Measurements from ENCODE around the gene SLC3A2. TPM values are rescaled to one million over a fixed set of nuclear protein-coding genes. Genes with fewer than 3 reads are reported as not detected.

The SLC3A2 gene
- total and polyA plus RNA-seq, 2 of the 13 experiments (the other 11 are each of a cell fraction or from before 2014, with no cell fraction given), result 213 to 226 TPM

- TF ChIP-seq ZFP36 (IDR thresholded peaks at IDR 0.05; ENCODE audit: borderline replicate concordance, low read depth, low read length, partially characterized antibody) (no peak), JUNB (CRISPR knock-in tag; IDR thresholded peaks at IDR 0.05; ENCODE audit: borderline replicate concordance) (peak; percentile 93), ZNF329 (CRISPR knock-in tag; IDR thresholded peaks at IDR 0.05; ENCODE audit: low read depth) (peak; percentile 90), RBM22 (optimal IDR thresholded peaks at IDR 0.05; ENCODE audit: low read length) (peak; percentile 98), ZNF704 (CRISPR knock-in tag; IDR thresholded peaks at IDR 0.05; ENCODE audit: borderline replicate concordance) (no peak), HNRNPLL (IDR thresholded peaks at IDR 0.05; ENCODE audit: low read depth, low read length, poor library complexity, severe bottlenecking) (peak; percentile 38), ZNF768 (CRISPR knock-in tag; IDR thresholded peaks at IDR 0.05) (no peak; the same call in 1 of the 2 replicates), ZNF782 (CRISPR knock-in tag; IDR thresholded peaks at IDR 0.05; ENCODE audit: borderline replicate concordance) (no peak; the same call in 1 of the 2 replicates), CEBPZ (IDR thresholded peaks at IDR 0.05; ENCODE audit: low read length) (no peak; the same call in 1 of the 2 replicates), GPN1 (CRISPR knock-in tag; IDR thresholded peaks at IDR 0.05; ENCODE audit: borderline replicate concordance) (no peak), THAP11 (CRISPR knock-in tag; IDR thresholded peaks at IDR 0.05) (peak; percentile 91), HOXA3 (CRISPR knock-in tag; IDR thresholded peaks at IDR 0.05) (peak; percentile 76; the same call in 1 of the 2 replicates), TEAD3 (CRISPR knock-in tag; optimal IDR thresholded peaks at IDR 0.05; ENCODE audit: borderline replicate concordance) (peak; percentile 78), ZFP1 (CRISPR knock-in tag; IDR thresholded peaks at IDR 0.05) (peak; percentile 98), TCF12 (IDR thresholded peaks at IDR 0.05) (no peak), TCF12 (CRISPR knock-in tag; IDR thresholded peaks at IDR 0.05) (peak; percentile 59; the same call in 1 of the 2 replicates), CCDC6 (CRISPR knock-in tag; IDR thresholded peaks at IDR 0.05) (peak; percentile 87; the same call in 1 of the 2 replicates), SAP130 (CRISPR knock-in tag; IDR thresholded peaks at IDR 0.05; ENCODE audit: low read depth) (peak; percentile 78; the same call in 1 of the 2 replicates), ZNF629 (CRISPR knock-in tag; conservative IDR thresholded peaks at IDR 0.05) (peak; percentile 60), ARNT (IDR thresholded peaks at IDR 0.05) (no peak), TBX2 (CRISPR knock-in tag; IDR thresholded peaks at IDR 0.05; ENCODE audit: borderline replicate concordance) (no peak; the same call in 1 of the 2 replicates), MYC (CRISPR knock-in tag; IDR thresholded peaks at IDR 0.05; ENCODE audit: borderline replicate concordance) (peak; percentile 1; the same call in 1 of the 2 replicates), IRF9 (CRISPR knock-in tag; IDR thresholded peaks at IDR 0.05; ENCODE audit: borderline replicate concordance) (no peak; the same call in 1 of the 2 replicates), ZNF12 (CRISPR knock-in tag; IDR thresholded peaks at IDR 0.05) (peak; percentile 79), HNRNPUL1 (IDR thresholded peaks at IDR 0.05; ENCODE audit: low read depth, low read length) (no peak), GFI1 (CRISPR knock-in tag; IDR thresholded peaks at IDR 0.05; ENCODE audit: borderline replicate concordance) (peak; percentile 50; the same call in 1 of the 2 replicates)
Measured at GRCh38 chr11:62841361-62842170, 39.1 kb upstream of the SLC3A2 start (continued).
